GM12892 (cell line): Measurements from ENCODE around the gene NME7.

Source experiments
- POLR2A ChIP-seq: IDR thresholded peaks from 2 replicates; pipeline ENCODE4 v1.6.1; 2011; ENCODE audit warnings: low read depth, low read length, control low read depth
- POLR2AphosphoS5 ChIP-seq: IDR thresholded peaks from 2 replicates; pipeline ENCODE4 v1.6.1; 2011; ENCODE audit warnings: low read depth, low read length, control low read depth

DNA sequence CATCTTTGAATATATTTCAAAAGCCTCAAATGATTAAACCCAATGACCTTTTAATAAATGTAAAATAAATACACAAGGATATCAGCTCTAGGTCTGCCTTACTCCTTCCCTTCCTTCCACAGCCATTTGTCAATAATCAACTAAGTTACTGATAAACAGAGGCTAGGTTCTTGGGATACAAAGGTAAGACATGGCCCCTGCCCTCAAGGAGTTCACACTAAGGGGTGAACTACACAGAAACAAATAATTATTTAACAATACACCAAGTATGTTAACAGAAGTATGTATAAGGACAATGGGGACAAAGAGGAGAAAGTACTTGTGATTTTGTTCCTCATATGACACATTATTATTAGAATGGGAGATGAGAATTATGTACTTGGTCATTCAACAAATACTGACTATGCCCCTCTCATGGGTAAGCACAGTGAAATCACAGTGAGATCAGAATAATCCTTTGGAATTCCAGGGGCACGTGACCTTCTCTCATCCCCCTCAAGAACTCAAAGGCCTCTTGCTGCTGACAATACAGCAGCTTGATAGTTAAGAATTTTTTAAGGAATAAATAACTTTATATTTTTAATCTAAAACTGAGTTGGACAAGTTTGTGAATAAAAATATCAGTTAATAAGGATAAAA, 220.9 kb downstream of the NME7 start:
- no peak for TF ChIP-seq POLR2A
- TF ChIP-seq POLR2AphosphoS5 = no peak
